Cardiac septum (tissue), 1 donor: ENCODE measurements around the gene CASQ2. TPM values are rescaled to one million over a fixed set of nuclear protein-coding genes. Genes with fewer than 3 reads are reported as not detected.

Source experiments
- DNase-seq: peaks from one replicate; pipeline ENCODE4 v3.0.0-alpha.2; 2020; ENCODE audit warnings: low spot score
- intact Hi-C: fragments of 100-400 bp; cut with DNase I; formaldehyde crosslinking; loops from one replicate; pipeline ENCODE4 v1.14.0; 2022
- total RNA-seq: library from RNA; stranded (reverse); fragmentation: NEBNext Ultra II Directional; extraction: Animal tissue kit (Norgen Biotek cat#: 25700); gene quantifications from one replicate; pipeline ENCODE4 v1.2.1, GENCODE V29; 2021
- donor health status: DM: no; HTN: no; CAD: no.

The CASQ2 gene
- total RNA-seq, 1 donor from 2014 or later = 1,254 TPM

DNA sequence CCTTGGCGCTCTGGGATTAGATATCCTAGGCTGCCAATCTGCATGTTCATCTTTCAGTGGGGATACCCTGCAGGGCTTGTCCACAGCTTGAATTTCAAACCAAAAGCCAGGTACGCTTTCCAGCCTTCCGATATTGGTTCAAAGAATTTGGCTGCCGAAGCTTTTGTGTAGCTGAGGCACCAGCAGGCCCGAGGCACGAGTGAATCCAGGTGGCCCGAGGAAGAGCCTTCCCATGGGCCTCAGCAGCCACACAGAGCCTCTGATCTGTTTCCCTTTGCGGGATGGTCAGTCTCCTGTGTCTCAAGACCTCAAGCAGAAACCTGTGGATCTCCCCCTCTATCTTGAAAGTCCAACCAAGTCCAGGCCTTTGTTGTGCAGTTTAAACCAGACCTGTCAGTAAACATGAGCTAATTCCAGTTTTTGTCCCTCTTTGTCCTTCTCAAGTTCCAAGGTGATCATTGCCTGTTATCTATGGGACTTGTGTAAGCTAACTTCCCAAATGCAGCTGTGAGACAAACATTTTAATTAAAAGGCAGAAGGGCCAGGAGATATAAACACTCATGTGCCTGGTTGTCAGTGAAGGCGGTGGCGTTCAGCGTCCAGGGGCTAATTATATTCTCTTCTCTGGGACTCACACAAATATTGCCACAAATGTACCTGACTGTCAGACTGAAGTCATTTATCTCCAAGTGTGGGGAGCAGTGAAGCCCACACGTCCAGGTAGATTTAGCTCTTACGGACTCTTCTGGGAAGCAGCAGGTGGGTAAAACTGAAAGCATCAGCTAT is 96.1 kb downstream of the CASQ2 start:
- no peak for DNase-seq
- intact Hi-C loops = no loop called here

DNA sequence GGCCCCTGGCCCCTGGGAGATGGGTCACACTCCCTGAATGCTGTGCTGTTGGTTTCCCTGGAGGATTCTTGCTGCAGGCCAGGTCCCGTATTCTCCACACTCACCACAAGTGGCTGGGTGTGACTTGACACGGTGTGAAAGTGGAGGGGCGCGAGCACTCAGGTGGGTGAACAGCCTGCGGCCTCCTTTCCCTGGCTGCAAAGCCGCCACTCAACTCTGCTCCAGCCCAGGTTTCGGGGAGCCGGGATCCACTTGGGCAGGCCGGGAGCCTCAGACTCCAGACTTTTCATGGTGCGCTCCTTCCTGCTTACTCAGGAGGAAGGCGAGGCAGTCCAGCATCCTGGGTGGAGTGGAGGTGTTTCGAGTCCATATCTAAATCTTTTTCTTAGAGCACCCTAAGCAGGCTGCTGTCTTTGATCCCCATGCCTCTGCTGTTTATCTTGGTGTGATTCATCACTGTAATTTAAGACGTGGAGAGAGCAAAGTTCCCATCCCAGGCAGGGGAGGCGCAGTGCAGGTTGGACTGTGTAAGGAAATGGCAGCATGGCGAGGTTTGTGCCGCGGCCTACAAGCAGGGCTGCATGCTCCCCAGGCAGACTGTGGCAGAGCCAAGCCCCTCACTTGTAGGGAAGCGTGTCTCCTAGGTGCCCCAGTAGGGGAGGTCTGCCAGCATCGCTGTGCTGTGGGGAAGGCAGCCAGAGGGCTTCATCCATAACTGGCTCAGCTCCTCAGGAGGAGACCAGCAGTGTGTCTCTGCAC is 97.2 kb downstream of the CASQ2 start:
- no peak for DNase-seq
- intact Hi-C loops = no loop called here

DNA sequence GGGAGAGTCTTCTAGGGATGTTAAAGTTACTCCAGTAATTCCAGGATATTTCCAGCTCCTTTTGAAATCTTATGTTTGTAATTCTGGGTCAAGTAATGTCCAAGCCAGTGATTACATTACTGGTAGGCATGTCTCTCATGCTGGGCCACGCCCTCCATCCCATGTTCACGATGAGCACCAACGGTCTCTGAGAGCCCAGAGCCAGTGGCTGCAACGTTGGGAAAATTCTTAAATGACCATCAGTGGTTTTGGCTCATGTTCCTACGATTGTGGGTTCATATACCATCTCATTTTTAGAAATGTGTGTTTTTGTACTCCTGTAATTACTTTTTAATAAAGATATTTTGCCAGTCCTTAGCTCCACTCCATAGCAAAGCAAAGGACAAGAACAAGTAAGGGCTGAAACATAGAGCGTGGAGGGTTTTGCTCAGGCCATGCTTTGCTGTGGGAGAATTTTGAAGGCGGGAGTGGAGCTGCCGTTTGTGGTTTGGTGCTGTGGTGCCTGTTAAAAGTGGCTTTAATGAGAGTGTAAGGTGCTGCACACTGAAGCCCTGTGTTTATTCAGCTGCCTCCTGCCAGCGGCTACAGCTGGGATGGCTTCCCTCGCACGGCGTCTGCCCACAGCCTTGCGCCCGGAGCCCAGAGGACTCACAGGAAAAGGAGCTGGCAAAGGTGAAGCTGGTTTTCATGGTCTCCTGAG is 97.9 kb downstream of the CASQ2 start:
- intact Hi-C loops = no loop called here
- DNase-seq = no peak

DNA sequence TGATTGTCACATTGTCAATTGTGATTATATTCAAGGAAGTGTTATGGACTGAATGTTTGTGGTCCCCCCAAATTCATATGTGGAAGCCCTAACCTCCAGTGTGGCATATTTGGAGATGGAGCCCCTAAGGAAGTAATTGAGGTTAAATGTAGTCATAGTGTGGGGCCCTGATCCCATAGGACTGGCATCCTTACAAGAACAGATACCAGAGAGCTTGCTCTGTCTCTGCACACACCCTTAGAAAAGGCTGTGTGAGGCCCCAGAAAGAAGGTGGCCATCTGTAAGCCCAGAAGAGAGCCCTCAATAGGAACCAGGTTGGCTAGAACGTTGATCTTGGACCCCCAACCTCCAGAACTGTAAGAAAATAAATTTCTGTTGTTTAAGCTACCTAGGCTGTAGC is 98.6 kb downstream of the CASQ2 start:
- intact Hi-C loops = no loop called here
- no peak for DNase-seq

DNA sequence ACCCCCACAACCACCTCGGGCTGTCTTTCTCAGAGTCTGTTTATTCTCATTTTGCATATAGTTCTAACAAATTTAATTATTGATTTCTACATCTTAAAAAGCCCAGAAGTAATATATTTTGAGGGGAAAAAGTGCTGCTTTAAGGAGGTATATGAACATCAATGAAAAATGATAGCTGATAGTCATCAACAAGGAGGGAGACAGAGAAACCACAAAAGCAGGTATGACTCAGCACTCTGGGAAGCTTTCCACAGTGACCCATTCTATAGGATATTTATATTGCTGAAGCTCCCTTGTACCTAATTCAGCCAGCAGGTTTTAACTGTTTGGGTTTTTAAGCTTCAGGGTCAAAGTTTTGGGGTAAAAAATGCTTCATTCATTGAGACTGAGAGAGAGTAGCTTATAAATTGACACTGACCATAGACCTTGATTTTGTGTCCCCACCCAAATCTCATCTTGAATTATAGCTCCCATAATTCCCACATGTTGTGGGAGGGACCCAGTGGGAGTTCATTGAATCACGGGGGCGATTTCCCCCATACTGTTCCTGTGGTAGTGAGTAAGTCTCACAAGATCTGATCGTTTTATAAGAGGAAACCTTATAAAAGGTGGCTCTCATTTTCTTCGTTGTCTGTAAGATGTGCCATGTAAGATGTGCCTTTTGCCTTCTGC is 99.4 kb downstream of the CASQ2 start:
- DNase-seq = no peak
- intact Hi-C loops = no loop called here

DNA sequence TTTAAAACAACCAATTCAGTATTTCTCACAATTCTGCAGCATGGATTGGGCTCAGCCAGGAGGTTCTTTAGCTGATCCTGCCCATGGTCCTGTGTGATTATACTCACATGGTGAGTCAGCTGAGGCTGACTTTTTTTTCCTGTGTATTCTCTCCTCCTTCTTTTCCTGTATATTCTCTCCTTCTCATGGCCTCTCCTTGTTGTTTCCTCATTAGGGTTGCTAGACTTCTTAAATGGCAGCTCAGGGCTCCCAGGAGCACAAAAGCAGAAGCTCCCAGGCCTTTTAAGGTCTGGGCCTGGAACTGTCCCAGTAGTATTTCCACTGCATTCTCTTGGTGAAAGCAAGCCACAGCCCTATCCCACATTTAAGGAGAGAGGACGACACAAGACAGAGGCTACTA is 99.9 kb downstream of the CASQ2 start:
- DNase-seq = no peak
- intact Hi-C loops = no loop called here

DNA sequence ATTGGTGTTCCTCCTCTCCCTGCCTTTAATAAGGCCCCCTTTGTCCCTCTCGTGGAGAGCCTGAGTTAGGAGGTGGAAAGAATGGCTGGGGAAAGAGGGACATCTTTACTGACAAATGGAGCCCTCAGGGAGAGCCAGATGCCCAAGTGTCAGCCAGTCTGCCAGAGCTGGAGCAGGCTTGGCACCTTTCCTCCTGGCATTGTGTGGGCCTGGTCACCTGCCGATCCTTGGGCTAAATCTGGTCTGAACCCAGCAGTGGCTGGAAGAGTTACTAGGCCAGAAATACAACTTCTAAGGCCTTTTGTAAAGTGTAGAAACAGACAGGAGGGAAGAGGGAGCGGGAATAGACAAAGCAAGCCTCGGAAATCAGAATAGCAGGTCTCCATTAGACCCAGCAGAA is 101.8 kb downstream of the CASQ2 start:
- peak; percentile 85 for DNase-seq
- intact Hi-C loops = no loop called here

DNA sequence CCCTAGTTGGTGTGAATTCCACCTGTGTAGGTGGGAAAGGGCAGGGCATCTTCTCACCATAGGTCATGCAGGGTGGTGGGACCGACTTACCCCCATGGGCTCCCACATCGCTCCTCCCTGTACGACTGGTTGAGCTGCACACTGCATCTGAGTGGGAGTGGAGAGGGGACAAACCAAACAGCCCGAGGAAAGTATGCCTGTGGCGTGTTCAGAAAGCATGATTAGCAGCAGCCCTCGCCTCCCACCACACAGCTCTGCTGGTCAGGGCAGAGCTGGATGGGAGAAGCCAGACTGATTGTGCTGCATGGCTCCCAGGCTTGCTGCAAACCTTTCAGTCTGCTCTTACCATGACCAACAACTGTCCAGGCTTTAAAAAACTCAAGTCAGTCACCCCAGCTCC is 102.3 kb downstream of the CASQ2 start:
- intact Hi-C loops = no loop called here

DNA sequence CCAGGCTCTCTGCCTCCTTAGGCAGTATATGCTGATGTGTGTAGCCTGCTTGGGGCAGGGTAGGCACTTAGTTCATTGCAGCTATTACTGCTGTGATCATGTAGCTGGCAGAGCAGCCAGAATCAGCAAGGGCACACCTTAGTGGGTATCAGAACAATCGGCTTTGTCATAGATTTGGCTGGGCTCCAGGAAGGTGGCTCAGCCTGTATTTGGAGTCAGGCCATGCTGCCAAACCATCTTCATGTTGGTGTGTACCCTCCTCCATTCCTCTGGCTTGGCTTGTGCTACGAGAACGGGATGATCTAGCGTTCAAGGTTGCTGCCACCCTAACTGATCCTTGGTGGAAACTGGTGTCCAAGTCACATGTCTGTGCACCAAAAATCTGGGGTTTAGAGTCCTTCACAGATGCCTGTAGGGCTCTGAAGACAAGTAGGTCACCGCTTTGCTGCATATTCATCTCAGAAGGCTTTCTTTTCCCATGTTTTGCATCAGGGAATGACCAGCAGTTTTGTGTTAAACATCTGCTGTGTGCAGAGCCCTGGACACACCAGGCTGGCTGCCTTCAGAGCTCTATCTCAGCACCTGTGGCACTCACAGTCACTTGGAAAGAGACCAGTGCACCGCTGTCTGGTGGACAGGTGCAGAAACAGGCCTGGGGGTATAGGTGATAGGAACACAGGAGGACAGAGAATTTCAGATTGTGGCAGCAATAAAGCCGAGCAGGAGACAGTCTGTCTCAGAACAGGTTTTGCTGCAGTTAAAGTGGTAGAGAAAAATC is 103.0 kb downstream of the CASQ2 start:
- no peak for DNase-seq
- intact Hi-C loops = no loop called here

More for the DNA sequence above, 102.3 kb downstream of the CASQ2 start:
- DNase-seq = no peak

DNA sequence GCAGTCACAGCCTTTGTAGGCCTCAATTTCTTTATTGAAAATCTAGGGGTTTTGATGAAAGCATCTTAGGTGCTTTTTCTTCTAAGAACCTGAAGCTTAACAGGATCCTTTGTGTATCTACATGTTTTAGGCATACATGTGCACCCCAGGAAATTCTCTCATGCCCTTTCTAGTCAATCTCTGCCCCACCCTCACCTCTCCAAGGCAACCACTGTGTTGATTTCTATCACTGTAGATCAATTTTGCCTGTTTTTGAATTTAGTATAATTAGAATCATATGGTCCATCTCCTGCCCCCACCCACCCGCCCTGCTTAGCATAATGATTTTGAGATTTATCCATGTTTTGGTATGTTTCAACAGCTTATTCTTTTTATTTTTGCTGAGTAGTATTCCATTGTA is 107.4 kb downstream of the CASQ2 start:
- intact Hi-C loops = no loop called here

DNA sequence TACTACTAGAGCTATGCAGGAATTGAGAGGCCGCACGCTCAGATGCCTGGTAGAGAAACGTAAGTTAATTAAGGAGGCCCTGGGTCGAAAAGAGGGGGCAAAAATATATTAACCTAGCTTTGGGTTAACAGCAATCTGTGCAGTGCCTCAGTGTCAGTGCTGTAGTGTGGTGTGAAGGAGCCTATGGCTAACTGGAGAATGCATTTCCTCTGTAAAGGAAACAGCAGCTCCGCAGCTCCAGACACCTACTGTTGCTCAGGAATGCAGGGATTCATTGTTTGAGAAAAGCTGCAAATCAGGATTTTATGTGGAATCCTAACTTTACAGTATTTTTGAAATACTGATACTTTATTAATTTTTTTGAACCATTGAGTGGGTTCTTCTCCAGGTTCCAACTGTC is 108.4 kb downstream of the CASQ2 start:
- no peak for DNase-seq
- intact Hi-C loops = no loop called here

More for the DNA sequence above, 107.4 kb downstream of the CASQ2 start:
- DNase-seq = no peak

DNA sequence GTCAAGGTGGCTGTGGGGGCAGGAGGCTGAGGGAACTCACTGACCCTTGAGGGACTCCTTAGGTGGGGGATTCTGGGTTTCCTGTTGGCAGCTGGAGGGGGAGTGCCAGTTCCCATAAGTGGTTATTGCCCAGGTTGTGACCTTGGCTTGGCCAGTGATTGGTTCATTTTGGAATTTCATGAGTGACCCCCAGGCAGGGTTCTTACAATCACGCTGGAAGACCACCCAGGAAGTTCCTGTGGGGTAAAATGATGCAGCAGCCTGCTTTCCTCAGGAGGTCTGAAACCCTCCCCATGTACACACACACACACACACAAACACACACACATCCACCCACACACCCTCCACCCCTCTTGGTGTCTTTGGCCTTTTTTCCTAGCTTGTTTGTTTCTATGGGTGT is 109.9 kb downstream of the CASQ2 start:
- intact Hi-C loops = no loop called here
- no peak for DNase-seq

DNA sequence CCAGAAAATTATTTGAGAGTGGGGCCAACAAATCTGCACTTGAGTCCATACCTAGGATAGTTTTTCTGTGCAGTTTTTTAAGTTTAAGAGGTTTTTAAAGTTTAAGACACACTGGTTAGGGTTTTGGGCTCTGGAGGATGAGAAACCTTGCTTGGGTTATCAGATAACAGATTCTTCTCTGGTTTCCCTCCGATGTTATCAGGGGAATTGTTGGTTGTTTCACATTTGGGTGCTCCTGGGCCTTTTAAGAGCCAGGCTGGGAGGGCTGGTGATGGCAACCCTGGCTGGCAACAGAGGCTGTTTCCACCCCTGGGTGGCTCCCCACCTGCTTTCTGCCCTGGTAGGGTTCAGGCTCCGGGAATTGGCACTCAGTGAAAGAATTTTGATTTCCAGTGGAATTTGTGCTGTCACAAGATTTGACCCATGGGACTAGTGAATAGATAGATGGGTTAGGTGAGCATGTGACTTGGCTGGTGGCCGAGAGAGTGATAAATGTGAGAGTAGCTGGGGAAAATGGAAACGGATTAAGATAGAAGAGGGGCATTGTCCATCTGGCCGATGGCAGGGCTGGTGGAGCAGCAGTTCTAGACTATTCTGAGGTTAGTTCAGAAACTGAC is 111.9 kb downstream of the CASQ2 start:
- DNase-seq = no peak
- intact Hi-C loops = no loop called here

DNA sequence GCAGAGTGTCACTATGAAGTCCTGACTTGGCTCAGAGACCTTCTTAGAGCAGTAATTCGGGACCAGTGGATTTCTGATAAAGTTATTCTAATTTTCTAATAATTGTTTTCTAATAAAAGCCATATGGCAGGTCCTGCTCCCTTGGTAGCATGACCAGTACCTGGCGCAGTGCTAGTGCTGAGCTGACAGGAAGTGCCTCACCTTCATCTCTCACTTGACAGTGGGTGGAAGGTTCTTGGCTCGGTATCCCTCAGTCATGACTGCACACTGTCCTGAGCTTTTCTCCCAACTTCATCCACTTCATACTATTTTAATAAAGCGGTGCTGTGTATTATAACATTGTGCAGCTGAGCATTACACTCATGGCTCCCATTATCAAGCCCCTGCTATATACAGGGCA is 112.6 kb downstream of the CASQ2 start:
- no peak for DNase-seq
- intact Hi-C loops = no loop called here

DNA sequence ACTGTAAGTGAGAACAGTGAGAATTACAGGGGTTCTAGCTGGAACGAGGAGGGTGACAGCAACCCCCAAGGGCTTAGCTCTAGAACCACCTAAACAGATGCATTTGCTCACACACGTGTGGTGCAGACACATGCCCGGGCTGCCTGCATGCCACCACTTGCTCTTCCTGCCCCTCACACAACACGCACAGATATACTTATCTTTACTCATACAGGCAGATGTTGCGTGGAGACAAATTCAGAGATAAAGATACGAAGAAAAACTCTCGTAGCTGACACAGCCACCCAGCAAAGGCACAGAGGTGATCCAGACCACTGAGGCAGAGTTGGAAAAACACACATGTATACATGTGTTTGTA is 113.2 kb downstream of the CASQ2 start:
- intact Hi-C loops = no loop called here
- DNase-seq = no peak

DNA sequence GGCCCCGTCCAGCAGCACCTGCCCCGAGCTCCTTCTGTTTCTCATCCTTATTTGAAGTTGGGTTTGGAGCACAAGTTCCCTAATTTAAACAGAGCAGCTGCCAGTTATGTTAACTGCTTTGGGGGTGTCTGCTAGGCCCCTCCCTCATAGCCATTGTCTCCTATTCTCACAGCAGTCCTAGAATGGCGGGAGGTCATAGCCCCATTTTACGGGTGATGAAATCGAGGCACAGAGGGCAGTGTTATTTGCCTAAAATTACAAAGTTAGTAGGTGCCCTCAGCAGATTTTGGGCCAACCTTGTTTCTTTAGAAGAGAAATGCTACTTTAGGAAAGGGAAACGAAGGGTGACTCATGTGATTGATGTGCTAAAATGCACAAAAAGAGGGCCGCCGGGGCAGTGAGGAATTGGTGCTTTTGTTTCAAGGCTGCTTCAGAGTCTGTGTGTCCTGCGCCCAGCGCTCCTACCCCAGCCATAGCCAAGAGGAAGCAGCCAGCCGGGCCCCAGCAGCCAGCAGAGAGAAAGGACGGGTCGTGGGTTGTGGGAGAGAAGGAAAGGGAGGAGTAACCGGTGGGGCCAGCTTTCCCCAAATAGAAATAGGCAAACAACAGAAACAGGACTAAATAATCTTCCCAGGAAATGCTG is 113.7 kb downstream of the CASQ2 start:
- intact Hi-C loops = no loop called here
- peak; percentile 81 for DNase-seq

DNA sequence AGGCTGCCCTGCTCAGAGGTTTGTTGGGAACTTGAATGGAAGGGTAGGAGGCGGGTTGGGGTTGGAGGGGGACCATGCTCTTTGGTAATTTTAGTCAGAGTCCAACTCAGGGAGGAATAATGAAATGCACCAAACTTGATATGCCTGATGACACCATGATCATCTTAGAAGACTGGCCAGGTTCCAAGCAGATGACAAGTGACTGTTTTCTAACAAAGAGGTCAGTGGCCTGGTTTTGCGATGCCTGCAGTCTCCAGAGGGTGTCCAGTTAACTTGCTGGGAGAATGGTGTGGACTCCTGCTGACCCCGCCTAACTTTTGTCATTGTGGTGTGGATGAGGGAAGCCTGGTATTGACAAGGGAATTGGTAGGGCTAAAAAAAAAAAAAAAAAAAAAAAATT is 114.4 kb downstream of the CASQ2 start:
- intact Hi-C loops = no loop called here
- DNase-seq = no peak

DNA sequence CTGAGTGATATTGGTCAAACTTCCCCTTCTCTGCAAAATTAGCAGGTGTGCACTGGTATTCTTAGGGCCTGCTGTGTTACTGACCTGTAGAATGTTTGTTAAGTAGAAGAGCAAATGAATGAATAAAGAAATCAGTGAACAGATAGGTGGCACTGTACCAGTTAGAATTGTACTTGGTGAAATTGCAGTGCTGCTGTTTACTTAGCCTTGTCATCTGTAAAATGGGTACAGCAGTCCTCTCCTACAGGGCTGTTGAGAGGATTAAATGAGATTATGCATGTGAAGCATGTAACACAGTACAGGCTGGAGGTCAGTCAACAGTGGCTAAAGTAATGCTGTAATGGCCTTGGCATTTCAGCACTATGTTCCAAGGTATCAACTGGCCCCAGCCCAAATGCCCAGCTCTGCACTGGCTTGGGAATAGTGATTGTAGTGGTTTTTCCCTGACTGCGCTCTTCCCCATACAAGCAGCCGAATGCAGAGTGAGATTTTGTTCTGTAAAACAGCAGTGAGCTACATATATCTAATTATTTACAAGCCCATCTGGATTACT is 116.2 kb downstream of the CASQ2 start:
- intact Hi-C loops = no loop called here
- DNase-seq = no peak
